Tibial artery (tissue), 4 donors: ENCODE results near the gene KRT1.

Source experiments
- DNase-seq, 2 donors: peaks; one replicate each; pipeline ENCODE4 v3.0.0-alpha.2; 2019
- H3K27ac ChIP-seq, 2 donors: fragments of 200-600 bp; sonication (generic) in 1 of 2; 1 replicate in 1 of 2; 2 replicates in 1 of 2; pipeline ENCODE4 v1.5.1; 2018 to 2019; ENCODE audit warnings: mild to moderate bottlenecking in 1 of 2
- H3K27me3 ChIP-seq, 2 donors: fragments of 200-600 bp; sonication (generic) in 1 of 2; one replicate each; pipeline versions ENCODE4 v1.5.1 to v1.6.0; 2016 to 2019
- H3K36me3 ChIP-seq, 3 donors: fragments of 200-600 bp; sonication (generic) in 2 of 3; one replicate each; pipeline ENCODE4 v1.5.1; 2016 to 2019; ENCODE audit warnings: mild to moderate bottlenecking in 2 of 3
- H3K4me1 ChIP-seq, 4 donors: fragments of 200-600 bp; sonication (generic) in 2 of 4; 1 replicate in 3 of 4; 2 replicates in 1 of 4; pipeline ENCODE4 v1.5.1; 2016 to 2019
- H3K4me3 ChIP-seq, 2 donors: fragments of 200-600 bp; sonication (generic) in 1 of 2; 1 replicate in 1 of 2; 2 replicates in 1 of 2; pipeline ENCODE4 v1.5.1; 2018 to 2019; ENCODE audit warnings: mild to moderate bottlenecking in 2 of 2
- H3K9me3 ChIP-seq, 3 donors: fragments of 200-600 bp; sonication (generic) in 1 of 3; one replicate each; pipeline ENCODE4 v1.5.1; 2016 to 2019
- CTCF ChIP-seq, 2 experiments: fragments of 200-600 bp in 1 of 2; fragments of 450-650 bp in 1 of 2; IDR thresholded peaks; one replicate each; pipeline ENCODE4 v1.5.1; 2017 to 2019; ENCODE audit warnings: antibody characterized with exemption in 2 of 2, mild to moderate bottlenecking in 1 of 2, moderate library complexity in 1 of 2
- intact Hi-C: fragments of 100-400 bp; cut with DNase I; formaldehyde crosslinking; loops from one replicate; pipeline ENCODE4 v1.15.0; 2023; ENCODE audit warnings: low total_unique reads

The KRT1 gene

GRCh38 chr12:52722680-52723079 is 42.5 kb upstream of the KRT1 start:
- TF ChIP-seq CTCF (IDR thresholded peaks at IDR 0.05), result no peak
- intact Hi-C loops, result no loop called here
- no peak for DNase-seq
- H3K36me3 ChIP-seq, result no peaks in the 10 kb centered on the region
- H3K27ac ChIP-seq, result no peak overlapping the region
- H3K4me3 ChIP-seq, result no peak overlapping the region
- H3K9me3 ChIP-seq, result no peaks in the 10 kb centered on the region
- peaks cover 0 to 18% of the 10 kb centered on the region in 2 donors for H3K27me3 ChIP-seq
- no peaks in the 10 kb centered on the region for H3K4me1 ChIP-seq

GRCh38 chr12:52721838-52722470 is 41.7 kb upstream of the KRT1 start:
- TF ChIP-seq CTCF (IDR thresholded peaks at IDR 0.05), result no peak
- H3K36me3 ChIP-seq, result no peaks in the 10 kb centered on the region
- DNase-seq, result no peak
- no peaks in the 10 kb centered on the region for H3K9me3 ChIP-seq
- no peak overlapping the region for H3K4me3 ChIP-seq
- intact Hi-C loops, result no loop called here
- no peak overlapping the region for H3K27ac ChIP-seq
- peaks cover 0 to 21% of the 10 kb centered on the region in 2 donors for H3K27me3 ChIP-seq
- H3K4me1 ChIP-seq, result no peaks in the 10 kb centered on the region

GRCh38 chr12:52720365-52720886 is 40.2 kb upstream of the KRT1 start:
- no peak for TF ChIP-seq CTCF (IDR thresholded peaks at IDR 0.05)
- no peak for DNase-seq

GRCh38 chr12:52716061-52716460 is 35.9 kb upstream of the KRT1 start:
- peaks cover 0 to 54% of the 10 kb centered on the region in 2 donors for H3K27me3 ChIP-seq
- no peaks in the 10 kb centered on the region for H3K9me3 ChIP-seq
- DNase-seq, result no peak
- intact Hi-C loops, result no loop called here
- no peaks in the 10 kb centered on the region for H3K36me3 ChIP-seq
- H3K4me3 ChIP-seq, result no peak overlapping the region
- TF ChIP-seq CTCF (IDR thresholded peaks at IDR 0.05), result no peak
- H3K4me1 ChIP-seq, result peaks cover 0 to 10% (median 4%) of the 10 kb centered on the region in 4 donors
- H3K27ac ChIP-seq, result no peak overlapping the region

More at GRCh38 chr12:52720365-52720886, 40.2 kb upstream of the KRT1 start:
- peaks cover 0 to 26% of the 10 kb centered on the region in 2 donors for H3K27me3 ChIP-seq
- H3K36me3 ChIP-seq, result no peaks in the 10 kb centered on the region
- no peak overlapping the region for H3K27ac ChIP-seq
- intact Hi-C loops, result no loop called here
- H3K9me3 ChIP-seq, result no peaks in the 10 kb centered on the region
- H3K4me1 ChIP-seq, result no peaks in the 10 kb centered on the region
- H3K4me3 ChIP-seq, result no peak overlapping the region

- intact Hi-C loops, result no loop called here
- Histone ChIP-seq H3K4me1 (peaks cover 0 to 10% (median 4%) of the 10 kb centered on the region in 4 donors), H3K9me3 (no peaks in the 10 kb centered on the region), H3K27me3 (peaks cover 0 to 50% of the 10 kb centered on the region in 2 donors), H3K27ac (no peak overlapping the region), H3K36me3 (no peaks in the 10 kb centered on the region), H3K4me3 (no peak overlapping the region)
- DNase-seq, result no peak
- TF ChIP-seq CTCF (IDR thresholded peaks at IDR 0.05), result no peak
Measured at GRCh38 chr12:52715416-52715815, 35.2 kb upstream of the KRT1 start.
